GM12872 (cell line): ENCODE results near the gene PLCL1.

Source experiments
- CTCF ChIP-seq: IDR thresholded peaks from 3 replicates; pipeline ENCODE4 v1.5.1; 2011; ENCODE audit warnings: low read depth, mild to moderate bottlenecking, low read length, moderate library complexity; ENCODE audit not compliant: insufficient read depth

The PLCL1 gene

GRCh38 chr2:197889041-197889440 is 84.6 kb downstream of the PLCL1 start:
- TF ChIP-seq CTCF, result no peak

- TF ChIP-seq CTCF, result no peak
Measured at GRCh38 chr2:197890168-197890567, 85.8 kb downstream of the PLCL1 start.

- no peak for TF ChIP-seq CTCF
Measured at GRCh38 chr2:197891897-197892442, 87.6 kb downstream of the PLCL1 start.

- no peak for TF ChIP-seq CTCF
Measured at GRCh38 chr2:197893403-197894177, 89.2 kb downstream of the PLCL1 start.

- no peak for TF ChIP-seq CTCF
Measured at GRCh38 chr2:197894751-197895274, 90.4 kb downstream of the PLCL1 start.

GRCh38 chr2:197897960-197898678 is 93.7 kb downstream of the PLCL1 start:
- no peak for TF ChIP-seq CTCF

- TF ChIP-seq CTCF, result no peak
Measured at GRCh38 chr2:197904446-197904845, 100.1 kb downstream of the PLCL1 start.
